Stimulated activated CD8-positive, alpha-beta memory T cell treated with anti-CD3 and anti-CD28 coated beads, Interleukin-12 subunit alpha, Interleukin-12 subunit beta, amount 100 ng/mL, for 1 hour (primary cell): ENCODE results near the gene LIMS1.
A peak's percentile ranks its signal among the peaks of the same experiment; 100 is the strongest.
"Not testable (repeated sequence)": the region's sequence is repeated elsewhere in the genome, so short reads cannot be mapped to it uniquely, and the experiment has no call there.

Source experiments
- DNase-seq: peaks from one replicate; pipeline ENCODE4 v3.0.0-alpha.2; 2020; ENCODE audit warnings: low read depth

The LIMS1 gene, protein sequence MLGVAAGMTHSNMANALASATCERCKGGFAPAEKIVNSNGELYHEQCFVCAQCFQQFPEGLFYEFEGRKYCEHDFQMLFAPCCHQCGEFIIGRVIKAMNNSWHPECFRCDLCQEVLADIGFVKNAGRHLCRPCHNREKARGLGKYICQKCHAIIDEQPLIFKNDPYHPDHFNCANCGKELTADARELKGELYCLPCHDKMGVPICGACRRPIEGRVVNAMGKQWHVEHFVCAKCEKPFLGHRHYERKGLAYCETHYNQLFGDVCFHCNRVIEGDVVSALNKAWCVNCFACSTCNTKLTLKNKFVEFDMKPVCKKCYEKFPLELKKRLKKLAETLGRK

DNA sequence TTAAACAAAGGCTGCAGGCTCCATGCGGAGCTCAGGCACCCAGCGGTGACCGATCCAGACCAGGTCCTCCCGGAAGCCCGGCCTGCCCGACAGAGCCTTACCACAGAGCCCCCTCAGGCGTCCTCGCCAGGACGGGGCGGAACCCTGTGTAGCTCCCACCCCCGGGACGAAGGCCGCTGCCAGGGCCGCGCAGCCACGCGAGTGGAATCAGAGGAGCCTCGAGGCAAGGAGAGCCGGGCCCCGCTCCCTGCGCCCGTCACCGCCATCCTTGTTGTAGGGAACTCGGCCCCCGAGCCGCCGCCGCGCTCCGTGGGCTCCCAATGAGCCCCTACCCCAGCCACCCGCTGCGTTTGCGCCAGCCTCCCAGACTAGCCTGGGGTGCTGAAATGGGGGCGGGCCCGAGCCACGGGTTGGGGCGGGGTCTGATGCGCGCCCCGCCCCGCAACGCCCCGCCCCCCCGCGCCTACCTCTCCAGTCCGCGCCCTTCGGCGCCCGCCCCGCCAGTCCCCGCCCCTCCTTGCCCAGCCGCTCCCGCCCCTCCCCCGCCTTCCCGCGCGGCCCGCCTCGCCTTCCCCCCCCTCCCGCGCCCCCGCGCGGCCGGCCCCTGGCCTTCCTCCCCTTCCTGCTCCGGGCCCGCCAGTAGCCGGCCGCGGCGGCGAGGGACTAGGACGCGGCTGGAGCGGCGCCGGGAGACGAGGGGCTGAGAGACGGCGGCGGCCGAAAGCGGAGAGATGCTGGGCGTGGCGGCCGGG is at the start of gene LIMS1:
Gene LIMS1 (plus strand): TSS at position 639 of the 752 bp plus-strand sequence. CDS start 93 bp downstream, at position 732.
- peak; percentile 78 for DNase-seq

DNA sequence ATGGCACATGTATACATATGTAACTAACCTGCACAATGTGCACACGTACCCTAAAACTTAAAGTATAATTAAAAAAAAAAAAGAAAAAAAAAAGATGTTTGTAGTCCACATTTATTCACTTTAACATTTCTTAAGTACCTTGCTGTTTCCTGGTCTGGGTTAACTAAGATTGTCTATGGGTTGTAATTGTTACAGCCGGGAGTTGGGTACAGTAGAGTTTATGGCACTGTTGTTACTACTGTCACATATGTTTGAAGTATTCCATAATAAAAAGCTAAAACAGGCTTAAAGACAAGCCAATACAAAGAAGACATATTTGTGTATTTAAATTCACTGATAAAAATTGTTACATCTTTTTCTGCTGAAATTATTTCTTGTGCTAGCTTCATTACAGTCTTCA is 49.0 kb upstream of the LIMS1 start:
- DNase-seq, result no peak

DNA sequence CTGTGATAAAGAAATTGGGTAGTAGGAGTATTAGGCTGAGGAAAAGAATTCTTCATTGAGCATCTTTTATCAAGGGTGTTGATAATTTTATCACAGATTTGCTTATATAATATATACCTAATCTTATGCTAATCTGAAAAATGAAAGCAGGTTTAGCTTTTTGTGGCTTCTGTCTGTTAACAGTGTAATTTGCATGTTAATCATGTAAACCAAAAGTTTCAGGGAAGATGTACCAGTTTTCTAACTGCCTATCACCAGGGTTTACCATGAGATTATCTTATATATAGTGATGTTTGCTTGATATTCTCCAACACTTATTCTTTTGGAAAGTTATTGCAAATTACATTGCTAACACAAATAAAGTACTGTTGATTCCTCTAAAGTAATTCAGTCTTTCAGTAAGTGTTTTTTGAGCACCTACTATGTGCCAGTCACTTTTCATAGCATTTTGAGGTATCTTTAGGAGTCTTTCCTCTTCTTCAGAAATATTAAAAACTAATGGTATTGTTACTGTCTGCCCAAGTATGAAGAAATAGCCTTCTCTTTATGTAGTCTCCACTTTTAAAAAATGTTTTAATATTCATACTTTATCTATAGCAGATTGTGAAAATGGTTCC is 43.7 kb upstream of the LIMS1 start:
- DNase-seq, result no peak

DNA sequence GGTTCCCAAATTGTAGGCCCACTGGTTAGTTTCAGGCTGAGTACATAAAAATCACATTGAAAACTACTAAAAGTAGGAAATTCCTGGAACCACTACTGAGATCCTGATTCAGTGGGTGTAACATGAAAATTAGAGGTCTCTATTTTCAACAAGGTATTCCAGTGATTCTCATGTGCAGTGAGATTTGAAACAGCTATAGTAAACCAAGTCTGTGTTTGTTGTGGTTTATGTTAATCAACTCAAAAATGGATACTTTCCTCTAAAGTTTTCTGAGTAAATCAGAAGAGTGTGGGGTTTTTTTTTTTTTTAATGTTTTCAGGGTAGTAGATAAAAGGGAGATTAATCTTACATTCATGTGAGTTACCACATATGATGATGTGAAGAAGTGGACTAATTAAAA is 42.4 kb upstream of the LIMS1 start:
- no peak for DNase-seq

DNA sequence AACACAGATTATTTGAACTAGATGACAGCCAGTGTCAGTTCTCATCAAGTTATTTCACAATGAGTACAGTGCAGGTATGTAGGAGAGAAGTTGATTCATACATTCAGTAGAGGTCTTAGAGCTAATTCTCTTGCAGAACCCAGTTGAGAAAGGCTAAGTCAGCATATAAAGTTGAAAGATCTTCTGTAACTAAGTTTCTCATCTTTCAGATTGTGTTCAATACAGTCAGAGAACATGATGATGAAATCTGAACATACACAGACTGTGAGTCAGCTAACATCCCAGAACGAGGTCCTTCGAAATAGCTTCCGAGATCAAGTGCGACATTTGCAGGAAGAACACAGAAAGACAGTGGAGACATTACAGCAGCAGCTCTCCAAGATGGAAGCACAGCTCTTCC is 41.9 kb upstream of the LIMS1 start:
- no peak for DNase-seq

DNA sequence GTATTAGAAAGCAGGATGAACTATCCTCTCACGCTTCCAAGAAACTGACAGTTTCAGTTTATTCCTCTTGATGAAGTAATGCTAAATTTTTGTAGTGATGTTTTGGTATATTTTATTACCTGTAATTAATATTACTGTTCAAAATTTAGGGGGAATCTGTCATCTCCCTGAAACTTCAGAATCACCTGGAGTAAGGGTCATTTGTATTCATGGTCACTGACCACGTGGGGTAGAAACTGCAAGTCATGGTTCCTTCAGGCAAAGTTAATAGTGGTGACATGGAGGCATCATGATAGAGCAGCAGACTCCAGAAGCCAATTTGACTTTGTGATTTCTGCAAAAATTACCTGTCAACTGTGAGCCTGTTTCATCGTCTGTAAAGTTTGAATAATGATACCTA is 38.1 kb upstream of the LIMS1 start:
- not testable (repeated sequence) for DNase-seq

DNA sequence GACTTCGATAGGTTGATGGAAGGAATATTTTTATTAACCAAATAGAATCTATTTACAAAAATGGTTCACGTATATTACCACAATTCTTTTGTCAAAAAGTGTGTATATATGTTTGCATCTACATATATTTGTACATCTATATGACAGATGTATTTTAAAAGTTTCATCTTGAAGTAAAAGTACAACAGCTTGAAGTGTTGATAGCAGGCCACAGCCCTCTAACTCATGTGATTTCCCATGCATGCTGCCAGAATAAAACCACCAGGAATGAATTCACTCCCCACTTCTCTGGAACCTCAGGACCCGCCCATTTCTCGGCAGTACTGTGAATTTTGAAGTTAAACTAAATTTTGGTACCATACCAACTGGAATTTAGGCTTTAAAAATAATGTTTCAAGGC is 26.6 kb upstream of the LIMS1 start:
- DNase-seq, result not testable (repeated sequence)

DNA sequence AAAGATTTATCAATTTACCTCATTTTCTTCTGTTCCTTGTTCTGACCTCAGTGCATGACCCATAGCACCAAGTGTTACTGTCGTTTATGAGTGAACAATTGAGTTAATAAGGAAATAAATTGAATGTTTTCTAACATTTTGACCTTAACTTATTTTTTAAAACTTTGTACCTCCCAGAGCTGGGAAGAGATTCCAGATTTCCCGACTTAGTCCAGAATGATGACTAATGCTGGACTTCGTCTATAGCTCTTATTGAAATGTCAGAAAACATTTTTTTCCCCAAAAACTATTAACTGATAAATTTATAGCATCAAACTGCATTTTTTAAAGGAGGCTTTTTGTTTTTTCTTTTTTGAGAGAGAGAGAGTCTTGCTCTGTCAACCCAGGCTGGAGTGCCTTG is 21.8 kb upstream of the LIMS1 start:
- DNase-seq, result not testable (repeated sequence)

DNA sequence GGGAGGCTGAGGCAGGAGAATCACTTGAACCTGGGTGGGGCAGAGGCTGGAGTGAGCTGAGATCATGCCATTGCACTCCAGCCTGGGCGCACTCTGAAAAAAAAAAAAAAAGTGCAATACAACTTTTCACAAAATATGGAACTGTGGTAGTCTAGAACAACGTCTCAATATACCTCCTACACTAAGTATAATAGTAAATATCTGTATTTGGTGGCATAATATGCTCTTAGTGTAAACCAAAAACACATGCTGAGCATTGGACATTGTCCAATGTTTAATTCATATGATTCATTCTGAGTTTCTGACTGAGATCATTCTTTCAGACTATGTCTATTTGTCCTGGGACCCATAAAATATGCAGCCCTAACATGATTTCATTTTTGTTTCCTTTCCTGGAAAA is 19.8 kb upstream of the LIMS1 start:
- DNase-seq, result not testable (repeated sequence)

DNA sequence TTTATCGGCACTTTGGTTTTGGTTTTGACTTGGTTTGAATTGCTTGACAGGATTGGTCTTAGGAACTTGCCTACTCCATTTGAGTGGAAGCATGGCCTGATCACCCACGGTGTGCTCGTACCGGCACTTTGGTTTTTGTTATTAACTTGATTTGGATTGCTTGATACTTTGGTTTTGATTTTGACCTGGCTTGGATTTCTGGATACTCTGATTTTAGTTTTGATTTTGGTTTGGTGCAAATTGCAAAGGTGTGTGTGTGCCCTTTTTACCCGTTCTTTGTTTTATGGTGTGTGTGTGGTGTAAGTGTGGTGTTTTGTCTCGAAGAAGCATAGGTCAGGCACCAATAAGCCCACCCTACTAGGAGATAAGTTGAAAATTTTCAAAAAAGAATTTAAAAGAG is 9.6 kb upstream of the LIMS1 start:
- DNase-seq, result not testable (repeated sequence)

DNA sequence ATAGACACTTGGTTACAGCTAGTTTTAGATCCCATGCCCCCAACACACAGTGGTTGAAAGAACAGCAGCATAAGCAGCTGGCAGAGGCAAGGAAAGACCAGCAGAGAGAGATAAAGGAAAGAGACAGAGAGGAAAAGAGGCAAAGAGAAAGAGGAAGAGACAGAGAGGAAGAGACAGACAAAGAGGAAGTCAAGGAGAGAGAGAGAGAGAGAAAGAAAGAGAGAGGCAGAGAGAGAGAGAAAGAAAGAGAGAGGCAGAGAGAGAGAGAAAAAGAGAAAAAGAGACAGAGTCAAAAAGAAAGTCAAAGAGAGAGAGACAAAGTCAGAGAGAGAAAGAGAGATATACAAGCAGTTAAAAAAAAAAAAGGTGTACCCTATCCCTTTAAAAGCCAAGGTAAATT is 9.0 kb upstream of the LIMS1 start:
- not testable (repeated sequence) for DNase-seq

DNA sequence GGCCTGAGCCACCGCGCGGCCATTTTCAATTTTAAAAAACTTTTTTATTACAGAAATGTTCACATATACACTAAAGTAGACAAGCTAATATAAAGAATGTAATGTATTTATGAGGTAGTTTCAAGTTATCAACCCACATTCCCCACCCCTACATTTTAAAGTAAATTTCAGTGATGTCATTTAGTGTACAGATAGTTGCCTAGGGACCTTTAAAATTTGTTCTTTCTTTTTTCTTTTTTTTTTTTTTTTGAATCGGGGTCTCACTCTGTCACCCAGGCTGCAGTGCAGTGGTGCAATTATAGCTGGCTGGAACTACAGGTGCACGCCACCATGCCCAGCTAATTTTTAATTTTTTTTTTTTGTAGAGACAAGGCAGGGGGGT is 2.6 kb upstream of the LIMS1 start:
- DNase-seq, result no peak

DNA sequence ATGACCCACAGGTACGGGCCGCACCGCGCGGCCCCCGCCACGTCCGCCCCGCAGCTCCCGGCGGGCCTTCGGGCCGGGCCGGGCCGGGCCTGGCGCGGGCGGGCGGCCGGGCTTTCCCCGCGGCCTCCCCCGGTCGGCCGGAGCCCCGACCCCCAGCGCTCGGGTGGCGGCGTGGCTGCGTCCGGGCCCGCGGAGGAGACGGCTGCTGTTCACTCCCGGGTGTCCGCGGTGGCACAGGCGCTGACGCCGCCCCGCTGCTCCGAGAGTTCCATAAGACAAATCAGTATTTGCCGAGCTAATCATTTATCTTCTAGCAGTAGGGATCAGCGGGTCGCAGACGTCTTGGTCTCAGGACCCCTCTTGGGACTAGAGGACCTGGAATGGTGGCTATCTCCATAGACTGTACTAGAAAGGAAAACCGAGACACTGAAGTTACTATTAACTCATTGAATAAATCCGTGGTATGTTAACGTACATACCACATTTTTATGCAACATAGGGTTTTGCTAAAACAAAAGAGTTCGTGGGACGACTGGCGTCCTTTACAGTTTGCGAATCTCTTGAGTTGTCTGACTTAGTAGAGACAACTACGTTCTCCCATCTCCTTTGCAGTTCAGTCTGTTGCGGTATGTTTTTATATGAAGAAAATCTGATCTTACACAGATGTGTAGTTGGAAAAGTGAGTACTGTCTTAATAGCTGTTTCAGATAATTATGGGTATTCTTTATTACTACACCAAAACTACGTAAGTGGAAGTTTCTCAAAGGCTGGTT is 500 bp downstream of the LIMS1 start:
- DNase-seq, result no peak

DNA sequence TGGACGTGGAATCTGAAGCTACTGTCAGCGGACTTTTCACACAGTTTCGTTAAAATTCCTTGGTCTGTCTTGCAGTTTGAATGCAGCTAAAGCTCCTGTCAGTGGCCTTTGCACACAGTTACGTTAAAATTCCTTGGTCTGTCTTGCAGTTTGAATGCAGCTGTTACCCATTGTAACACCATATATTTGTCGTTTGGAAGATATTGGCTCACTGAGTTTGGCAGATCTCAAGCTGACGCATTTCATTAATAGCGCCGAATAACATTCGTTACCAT is 1.0 kb downstream of the LIMS1 start:
- DNase-seq, result no peak

DNA sequence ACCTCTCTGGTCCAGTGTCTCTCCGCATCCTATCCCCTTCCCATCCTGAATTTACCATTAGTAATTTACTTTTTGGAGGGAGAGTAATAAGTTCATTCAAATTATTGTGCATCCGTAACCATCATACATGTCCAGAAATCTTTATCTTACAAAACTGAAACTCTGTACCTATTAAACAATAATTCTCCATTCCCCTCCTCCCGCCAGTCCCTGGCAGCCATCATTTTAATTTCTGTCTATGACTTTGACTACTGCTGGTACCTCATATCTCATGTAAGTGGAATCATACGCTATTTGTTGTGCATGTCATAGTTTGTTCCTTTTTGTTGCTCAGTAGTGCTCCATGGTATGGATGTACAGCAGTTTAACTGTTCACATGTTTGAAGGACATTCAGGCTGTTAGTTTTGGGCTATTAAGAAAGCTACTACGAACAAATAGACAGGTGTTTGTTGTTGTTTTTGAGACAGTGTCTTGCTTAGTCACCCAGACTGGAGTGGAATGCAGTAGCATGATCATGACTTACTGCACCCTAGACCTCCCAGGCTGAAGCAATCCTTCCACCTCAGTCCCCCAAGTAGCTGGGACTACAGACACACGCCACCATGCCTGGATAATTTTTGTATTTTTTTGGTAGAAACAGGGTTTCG is 2.0 kb downstream of the LIMS1 start:
- DNase-seq, result no peak

DNA sequence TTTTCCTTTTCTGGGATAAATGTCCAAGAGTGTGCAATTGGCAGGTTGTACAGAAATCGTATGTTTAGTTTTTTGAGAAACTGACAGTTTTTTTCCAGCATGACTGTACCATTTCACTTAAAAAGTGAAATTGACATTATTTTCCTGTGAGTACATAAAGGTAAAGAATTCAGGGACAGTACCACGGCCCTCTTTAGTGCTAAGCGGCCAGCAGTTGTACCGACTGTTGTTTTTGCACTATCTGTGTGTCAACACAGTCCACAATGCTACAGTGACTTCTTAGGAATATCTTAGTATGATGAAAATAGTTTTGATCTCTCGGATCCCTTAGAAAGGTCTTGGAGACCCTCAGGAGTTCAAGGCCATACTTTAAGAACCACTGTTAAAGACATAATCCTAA is 2.6 kb downstream of the LIMS1 start:
- DNase-seq, result no peak

DNA sequence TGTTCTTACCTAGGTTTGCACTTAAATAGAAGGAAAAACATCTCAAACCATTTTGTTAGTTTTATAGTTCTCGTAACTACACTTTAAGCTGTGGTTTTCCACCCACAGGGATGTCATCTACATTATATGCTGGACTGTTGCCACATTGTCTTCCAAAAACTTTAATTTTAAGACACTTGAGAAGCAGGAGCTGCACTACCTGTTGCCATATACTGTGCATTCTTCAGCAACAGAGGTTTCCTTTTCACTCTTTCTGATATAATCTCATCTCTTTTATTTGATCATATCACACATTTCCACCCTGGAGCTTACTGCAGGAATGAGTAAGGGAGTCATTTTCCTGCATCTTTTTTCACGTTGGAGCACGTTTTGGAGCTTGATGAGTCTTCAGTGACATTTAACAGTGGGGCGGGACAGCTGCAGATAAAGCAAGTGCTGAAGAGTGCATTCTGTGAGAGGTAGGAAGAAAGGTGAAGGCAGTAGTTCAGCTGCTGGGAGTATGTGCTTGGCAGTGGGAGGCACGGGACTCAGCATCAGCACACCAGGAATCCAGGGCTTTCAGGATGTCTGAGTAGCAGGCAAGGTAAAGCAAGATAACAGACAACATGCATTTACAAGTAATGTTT is 3.8 kb downstream of the LIMS1 start:
- no peak for DNase-seq

DNA sequence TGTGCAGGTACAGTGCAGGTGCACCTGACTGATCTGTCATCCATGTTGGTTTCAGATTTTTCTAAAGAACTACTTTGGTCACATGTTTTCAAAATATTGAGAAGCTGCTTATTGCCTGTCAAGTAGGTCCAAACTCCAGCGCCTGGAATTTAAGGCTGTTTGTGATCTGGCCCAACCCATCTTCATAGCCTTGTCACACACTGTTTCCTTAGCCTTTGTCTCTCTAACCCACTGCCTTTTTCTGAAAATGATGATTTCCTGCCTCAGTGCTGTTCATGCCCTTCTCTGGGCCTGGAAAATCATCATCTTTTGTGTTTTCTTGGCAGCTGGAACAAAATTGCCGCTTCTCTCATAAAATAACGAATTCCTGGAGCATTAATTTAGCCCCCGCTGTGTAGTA is 7.2 kb downstream of the LIMS1 start:
- DNase-seq, result no peak

DNA sequence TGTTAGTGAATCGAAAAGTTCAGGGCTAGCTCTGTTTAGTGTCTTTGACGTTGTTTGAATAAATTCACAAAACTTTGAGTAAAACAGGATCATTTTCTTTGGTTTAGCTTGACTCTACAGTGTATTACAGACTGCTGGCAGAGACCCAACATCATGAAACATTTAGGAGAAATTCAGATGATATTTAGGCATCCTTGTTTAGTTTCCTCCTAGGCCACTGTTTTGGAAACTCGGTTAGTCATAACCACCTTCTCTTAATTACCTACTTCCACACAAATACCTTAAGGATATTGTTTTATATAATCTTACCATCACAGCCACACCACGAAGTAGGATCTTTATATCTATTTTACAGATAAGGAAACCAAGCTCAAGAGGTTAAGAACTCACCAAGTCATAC is 7.8 kb downstream of the LIMS1 start:
- no peak for DNase-seq

DNA sequence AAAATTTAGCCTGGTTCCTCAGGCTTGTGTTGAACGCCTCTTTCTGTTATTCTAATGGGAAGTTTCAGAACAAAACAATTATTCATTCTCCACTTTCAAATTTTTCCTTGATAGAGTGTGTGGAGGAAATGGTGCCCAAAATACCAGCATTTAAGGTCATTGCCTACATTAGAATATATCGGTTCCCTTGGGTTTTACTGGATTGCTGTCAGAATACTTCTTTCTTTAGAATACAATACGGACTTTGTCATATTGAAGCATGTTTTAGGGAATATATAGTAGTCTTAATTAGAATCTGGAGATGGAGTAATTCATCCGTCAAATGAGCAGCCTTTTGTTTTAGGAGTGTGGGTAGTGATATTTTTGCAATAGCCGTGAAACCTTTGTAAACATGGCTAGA is 13.3 kb downstream of the LIMS1 start:
- DNase-seq, result no peak

DNA sequence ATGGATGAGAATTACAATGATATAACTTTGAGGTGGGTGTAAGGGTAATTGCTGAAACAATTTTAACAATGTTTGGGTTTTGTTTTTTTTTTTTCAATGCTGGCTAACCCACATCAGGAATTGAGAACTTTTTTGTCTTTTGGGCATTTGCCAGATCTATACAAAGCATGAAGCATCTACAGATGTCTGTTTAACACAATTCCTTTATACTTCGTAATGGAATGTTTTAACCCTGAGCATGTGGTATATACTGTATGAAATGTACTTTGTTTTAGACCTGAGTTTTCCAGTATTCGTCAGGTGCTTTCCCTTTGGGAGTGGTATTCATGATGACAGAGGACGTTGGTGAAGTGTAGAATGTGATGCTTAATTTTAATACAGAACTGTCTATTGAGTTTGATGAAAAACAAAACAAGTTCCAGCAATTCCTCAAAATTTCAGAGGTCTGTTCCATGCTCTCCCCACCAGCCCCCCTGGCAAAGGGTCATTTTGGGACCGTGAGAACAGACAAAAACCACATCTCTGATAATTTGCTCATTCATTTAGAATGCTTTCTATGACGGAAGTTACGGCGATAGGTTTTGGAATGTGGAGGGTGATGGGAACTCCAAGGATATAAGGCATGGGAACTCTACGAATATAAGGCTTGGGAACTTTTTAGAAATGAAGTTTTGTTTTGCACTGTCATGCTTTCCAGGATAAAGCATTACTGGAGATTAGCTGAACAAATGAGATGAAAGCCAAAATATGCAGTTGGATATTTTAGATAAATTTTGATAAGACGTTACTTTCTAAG is 14.1 kb downstream of the LIMS1 start:
- DNase-seq, result no peak
